ENCODE data around the gene HOXD8.

Gene HOXD8

GRCh38 chr2:176174824-176175708 lies 45.6 kb downstream of the HOXD8 start:
- DNase-seq = no peak

DNA sequence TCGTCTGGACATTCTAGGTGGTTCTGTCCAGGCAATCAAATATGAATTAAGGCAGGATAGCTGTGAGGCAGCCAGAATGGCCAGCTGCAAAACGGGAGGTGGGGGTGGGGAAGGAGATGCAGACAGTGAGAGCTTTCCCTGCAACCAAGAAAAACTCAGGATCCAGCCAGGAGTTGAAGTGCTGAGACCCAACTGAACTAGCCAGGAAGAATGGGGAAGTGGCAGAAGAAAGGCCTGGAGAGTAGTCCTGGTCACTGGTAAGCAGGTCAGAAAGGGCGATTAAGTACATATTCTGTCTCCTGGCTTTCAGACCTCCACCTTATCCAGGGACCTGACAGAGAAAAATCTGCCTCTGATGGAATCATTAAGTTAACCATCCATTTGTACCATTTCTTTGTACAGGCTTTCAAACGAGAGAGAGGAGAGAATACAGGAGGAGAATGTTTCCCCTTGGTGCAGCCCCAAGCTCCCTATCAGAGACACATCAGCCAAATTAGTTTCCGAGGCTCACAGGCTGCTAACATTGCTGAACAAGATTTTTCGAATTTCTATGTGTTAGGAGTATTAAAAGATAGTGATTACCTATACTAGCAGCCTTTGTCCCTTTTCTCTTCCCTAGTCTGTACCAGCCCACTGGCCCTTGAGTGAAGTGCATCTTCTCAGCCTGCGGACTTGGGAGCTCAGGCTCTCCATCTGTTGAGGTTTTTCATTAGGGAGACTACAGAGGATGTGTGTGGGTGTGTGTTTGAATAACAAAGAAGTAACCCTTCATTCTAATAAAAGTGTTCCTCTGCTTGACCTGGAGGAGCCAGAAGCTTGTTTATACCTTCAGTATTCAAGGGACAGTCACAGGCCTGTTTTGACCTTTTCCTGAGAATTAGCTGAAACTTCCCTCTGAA lies 46.5 kb downstream of the HOXD8 start:
- no peak for DNase-seq

DNA sequence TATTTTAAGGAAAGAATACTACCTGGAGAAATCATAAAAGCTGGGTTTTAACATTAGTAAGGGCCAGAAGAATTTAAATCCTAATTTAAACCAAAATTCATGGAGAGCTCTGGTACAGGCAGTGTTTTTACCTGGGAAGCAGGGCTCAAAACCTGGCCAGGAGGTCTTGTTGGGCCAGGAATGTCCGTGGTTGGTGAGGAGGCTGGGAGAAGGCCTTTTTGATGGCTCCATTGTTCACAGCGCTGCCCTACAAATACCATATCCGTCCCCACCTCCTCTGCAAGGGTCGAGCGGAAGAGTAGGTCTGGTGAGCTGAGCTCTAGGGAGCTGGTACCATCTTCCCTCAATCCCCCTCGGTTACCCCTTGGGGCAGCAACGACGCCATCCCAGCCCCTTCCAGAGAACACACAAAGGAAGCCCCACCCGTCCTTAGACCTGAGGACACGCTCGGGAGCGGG lies 48.1 kb downstream of the HOXD8 start:
- no peak for DNase-seq

DNA sequence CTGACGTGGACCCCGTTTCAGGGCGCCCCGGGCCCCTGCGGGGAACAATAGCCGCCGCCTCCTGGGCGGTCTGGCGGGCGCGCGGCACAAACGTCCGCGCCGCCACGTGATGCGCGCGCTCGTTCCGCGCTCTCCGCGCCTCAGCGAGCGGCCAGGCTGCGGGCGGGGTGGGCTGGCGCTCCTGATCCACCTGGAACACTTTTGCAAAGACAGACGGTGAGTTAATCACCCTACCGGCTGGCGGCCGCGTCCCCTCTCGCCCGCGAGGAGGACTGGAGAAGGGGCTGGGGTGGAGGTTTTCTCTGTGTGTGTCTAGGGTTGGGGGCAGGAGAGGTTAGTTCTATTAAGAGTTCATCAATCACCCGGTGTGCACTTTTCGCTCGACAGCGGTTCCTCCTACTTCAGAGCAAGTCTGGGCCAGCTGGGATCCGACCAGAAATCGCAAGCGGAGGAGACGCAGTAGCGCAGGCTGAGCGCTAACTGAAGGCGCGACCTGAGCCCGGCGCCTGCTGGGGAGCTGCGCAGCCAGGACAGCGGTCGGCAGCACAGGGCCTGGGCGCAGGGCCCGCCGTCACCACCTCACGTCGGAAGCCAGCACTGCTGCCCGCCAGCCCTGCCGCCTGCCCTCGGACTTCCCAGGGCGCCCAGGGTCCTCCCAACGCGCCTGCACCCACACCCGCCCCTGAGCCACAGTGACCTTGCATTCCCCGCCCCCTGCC lies 48.7 kb downstream of the HOXD8 start:
- no peak for DNase-seq

DNA sequence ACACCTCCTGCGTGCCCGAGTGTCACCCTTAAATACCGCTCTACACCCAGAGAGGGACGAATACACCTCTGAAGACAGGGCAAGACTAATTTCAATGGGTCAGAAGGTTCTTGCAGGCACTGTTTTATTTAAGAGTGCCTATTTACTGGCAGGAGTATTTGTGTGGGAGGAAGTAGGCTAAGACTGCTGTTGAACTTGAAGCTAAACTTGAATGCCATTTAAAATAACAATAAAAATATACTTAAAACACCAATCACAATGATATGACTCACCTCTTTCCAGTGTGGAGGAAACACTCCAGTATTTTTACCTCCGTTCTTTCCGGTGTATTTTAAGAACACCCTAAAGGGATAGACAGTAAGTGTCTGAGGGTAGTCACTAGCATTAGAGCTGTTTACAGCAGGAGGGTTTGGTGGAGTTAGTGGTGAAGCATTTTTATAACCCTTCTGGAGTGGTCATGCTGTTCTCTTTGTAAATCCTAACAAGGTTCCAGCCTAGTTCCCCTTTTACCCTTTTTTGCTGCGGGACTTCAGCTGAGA lies 49.3 kb downstream of the HOXD8 start:
- DNase-seq = no peak

GRCh38 chr2:176181551-176181950 lies 52.0 kb downstream of the HOXD8 start:
- no peak for DNase-seq

All from activated CD8-positive, alpha-beta memory T cell treated with anti-CD3 and anti-CD28 coated beads for 24 hours (primary cell).